Activated CD4-positive, alpha-beta T cell treated with anti-CD3 and anti-CD28 coated beads, Interleukin-2, amount 50 U/mL, for 1 hour (primary cell): ENCODE data around the gene TMED6.
"Not testable (repeated sequence)": the region's sequence is repeated elsewhere in the genome, so short reads cannot be mapped to it uniquely, and the experiment has no call there.

Experiments used
- DNase-seq: peaks from one replicate; pipeline ENCODE4 v3.0.0-alpha.2; 2020

TMED6 gene

GRCh38 chr16:69351309-69352027 is at the start of gene TMED6:
TSS of gene TMED6 (minus strand) at chr16:69351786. CDS start at chr16:69351753, 33 bp downstream.
- no peak for DNase-seq

GRCh38 chr16:69399361-69399760 is 47.8 kb upstream of the TMED6 start:
- no peak for DNase-seq

- no peak for DNase-seq
These were observed 46.4 kb upstream of the TMED6 start for GRCh38 chr16:69397821-69398521.

GRCh38 chr16:69396187-69397061 is 44.8 kb upstream of the TMED6 start:
- peak; percentile 64 for DNase-seq

GRCh38 chr16:69395859-69396186 is 44.2 kb upstream of the TMED6 start:
- no peak for DNase-seq

DNA sequence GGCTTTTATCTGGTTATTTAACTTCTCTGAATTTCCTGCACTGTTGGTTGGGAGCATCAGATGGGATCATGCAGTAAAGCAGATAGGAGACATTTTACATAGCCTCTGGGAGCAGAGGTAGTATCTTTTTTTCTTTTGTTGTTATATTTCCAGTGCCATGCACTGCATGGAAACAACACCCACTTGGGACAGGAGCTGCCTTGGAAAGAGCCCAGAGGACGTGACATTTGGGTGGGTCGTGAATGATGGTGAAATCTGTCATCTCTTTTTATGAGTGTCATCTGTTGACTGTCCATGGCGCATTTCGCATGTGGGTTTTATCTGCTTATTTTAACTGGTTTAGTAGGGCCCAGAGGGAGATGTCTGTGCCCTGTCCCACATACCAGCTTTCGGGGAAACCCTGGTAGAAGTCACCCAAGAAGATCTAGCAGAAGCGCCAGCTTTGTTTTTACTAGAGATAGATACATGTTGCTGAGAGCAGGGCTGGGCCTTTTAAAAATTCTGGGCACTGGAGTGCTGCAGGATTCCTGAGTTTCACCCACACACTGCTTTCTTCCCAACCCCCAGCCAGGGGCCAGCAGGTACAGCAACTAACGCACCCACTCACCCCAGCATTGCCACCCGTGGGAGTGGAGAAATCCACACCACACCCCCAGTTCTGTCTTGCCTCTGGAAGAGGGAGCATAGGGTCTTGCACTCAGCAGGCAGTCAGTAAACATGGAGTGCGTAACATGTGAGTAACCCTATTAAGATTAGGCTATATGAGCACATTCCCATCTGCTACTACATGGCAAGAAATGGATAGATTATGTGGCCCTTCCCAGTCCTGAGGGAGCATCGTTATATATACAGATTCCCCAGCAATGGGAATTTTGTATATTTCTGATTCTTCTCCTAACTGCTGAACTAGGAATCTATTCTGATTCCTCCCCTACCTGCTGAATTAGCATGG is 42.6 kb upstream of the TMED6 start:
- DNase-seq: no peak

GRCh38 chr16:69386596-69386995 is 35.0 kb upstream of the TMED6 start:
- DNase-seq: no peak

DNA sequence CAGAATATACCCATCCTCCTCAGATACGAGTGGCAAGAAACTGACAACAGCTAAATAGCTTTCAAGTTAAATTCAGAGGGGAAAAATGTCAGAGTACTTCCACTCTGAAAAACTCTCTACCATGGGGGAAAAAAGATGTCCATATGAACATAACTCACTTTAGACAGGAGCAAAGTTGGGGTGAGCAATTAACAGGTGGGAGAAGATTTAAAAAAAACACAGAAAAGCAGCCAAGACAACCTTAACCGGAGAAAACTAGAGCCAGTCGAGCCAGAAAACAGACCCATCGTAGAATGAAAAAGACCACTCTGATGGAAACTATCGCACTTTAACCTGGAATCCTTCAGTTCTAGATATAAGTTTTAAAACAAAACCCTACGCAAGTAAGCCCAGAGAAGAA is 33.4 kb upstream of the TMED6 start:
- DNase-seq: no peak

DNA sequence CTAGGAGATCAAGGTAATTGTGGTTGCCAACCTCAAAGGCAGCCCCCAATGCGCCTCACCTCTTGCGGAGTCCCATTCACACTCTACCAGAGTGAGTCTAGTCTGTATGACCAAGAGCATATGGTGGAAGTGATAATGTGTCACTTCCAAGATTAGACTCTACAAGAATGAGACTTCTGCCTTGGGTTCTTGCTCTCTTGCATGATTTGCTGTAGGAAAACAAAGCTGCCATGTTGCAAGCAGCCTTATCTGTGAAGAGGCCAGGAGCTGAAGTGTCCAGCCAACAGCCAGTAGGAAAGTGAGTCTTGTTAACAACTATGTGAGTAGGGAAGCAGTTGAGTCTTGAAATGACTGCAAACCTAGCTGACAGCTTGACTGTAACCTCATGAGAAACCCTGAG is 30.8 kb upstream of the TMED6 start:
- no peak for DNase-seq

GRCh38 chr16:69381231-69381630 is 29.6 kb upstream of the TMED6 start:
- no peak for DNase-seq

- no peak for DNase-seq
These were observed 27.2 kb upstream of the TMED6 start for GRCh38 chr16:69378760-69379159.

DNA sequence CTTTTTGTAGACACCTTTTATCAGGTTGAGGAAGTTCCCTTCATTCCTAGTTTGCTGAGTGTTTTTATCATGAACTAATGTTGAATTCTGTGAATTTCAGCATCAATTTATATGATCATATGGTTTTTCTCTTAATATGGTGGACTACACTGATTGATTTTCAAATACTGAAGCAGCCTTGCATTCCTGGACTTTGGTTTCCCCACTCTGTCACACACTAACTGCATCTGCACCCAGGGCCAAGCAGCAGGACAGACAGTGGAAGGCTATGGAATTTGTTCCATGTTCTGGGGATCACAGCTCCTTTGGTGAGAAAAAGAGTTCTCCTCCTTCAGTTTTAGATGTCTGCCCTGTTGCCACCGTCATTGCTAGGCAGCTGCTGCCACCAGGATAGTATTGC is 26.4 kb upstream of the TMED6 start:
- no peak for DNase-seq

- DNase-seq: no peak
These were observed 24.9 kb upstream of the TMED6 start for GRCh38 chr16:69376393-69377059.

- no peak for DNase-seq
These were observed 21.4 kb upstream of the TMED6 start for GRCh38 chr16:69373019-69373418.

- no peak for DNase-seq
These were observed 20.0 kb upstream of the TMED6 start for GRCh38 chr16:69371564-69371963.

- no peak for DNase-seq
These were observed 17.3 kb upstream of the TMED6 start for GRCh38 chr16:69368866-69369265.

- DNase-seq: no peak
These were observed 16.4 kb upstream of the TMED6 start for GRCh38 chr16:69367980-69368379.

- DNase-seq: no peak
These were observed 14.8 kb upstream of the TMED6 start for GRCh38 chr16:69366431-69366830.

GRCh38 chr16:69365901-69366300 is 14.3 kb upstream of the TMED6 start:
- no peak for DNase-seq

GRCh38 chr16:69364088-69364487 is 12.5 kb upstream of the TMED6 start:
- DNase-seq: no peak

DNA sequence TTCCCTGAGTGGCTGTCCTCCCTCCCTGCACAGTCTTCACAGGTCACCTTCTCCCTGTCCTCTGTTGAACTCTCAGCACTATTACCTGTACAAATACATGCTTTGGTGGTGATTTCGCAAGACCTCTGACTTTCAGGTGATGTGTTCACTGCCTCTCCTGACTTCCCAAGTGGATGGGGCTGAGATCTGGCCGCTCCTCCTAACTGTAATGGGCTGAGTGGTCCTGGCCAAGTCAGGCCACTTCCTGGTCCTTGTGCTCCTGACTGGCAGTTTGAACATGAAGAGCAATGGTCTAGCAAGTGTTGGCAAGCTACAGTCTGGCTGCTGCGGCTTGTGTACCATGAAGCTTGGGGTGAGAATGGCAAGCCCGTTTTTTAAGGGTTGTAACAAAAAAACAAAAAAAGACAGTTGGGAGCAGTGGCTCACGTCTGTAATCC is 11.7 kb upstream of the TMED6 start:
- no peak for DNase-seq

DNA sequence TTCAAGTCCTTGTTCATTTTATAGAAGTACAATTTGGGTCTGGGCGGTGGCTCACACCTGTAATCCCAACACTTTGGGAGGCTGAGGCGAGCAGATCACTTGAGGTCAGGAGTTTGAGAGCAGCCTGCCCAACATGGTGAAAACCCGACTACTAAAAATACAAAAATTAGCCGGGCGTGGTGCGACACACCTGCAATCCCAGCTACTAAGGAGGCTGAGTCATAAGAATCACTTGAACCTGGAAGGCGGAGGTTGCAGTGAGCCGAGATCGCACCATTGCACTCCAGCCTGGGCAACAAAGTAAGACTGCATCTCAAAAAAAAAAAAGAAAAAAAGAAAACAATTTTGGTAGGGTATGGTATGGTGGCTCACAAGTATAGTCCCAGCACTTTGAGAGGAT is 8.5 kb upstream of the TMED6 start:
- DNase-seq: not testable (repeated sequence)
